Esophagus squamous epithelium (tissue), 4 donors: Measurements from ENCODE around the gene KLHL4.
"Not testable (repeated sequence)": the region's sequence is repeated elsewhere in the genome, so short reads cannot be mapped to it uniquely, and the experiment has no call there.

Experiments
- CTCF ChIP-seq, 6 experiments: fragments of 450-650 bp in 4 of 6; fragments of 200-600 bp in 2 of 6; sonication (generic) in 2 of 6; IDR thresholded peaks; one replicate each; pipeline ENCODE4 v1.5.1; 2016 to 2019; ENCODE audit warnings: antibody characterized with exemption in 6 of 6, mild to moderate bottlenecking in 4 of 6, moderate library complexity in 4 of 6
- POLR2A ChIP-seq, 4 donors: fragments of 450-650 bp; IDR thresholded peaks; one replicate each; pipeline ENCODE4 v1.6.1; 2017; ENCODE audit warnings: antibody characterized with exemption in 4 of 4, mild to moderate bottlenecking in 4 of 4, moderate library complexity in 3 of 4

GRCh38 chrX:87641439-87641838 is 123.8 kb downstream of the KLHL4 start:
- TF ChIP-seq CTCF, POLR2A (IDR thresholded peaks at IDR 0.05): not testable (repeated sequence)
